ENCODE measurements around the gene MAPRE2.
"Not testable (repeated sequence)": the region's sequence is repeated elsewhere in the genome, so short reads cannot be mapped to it uniquely, and the experiment has no call there.

The MAPRE2 gene

DNA sequence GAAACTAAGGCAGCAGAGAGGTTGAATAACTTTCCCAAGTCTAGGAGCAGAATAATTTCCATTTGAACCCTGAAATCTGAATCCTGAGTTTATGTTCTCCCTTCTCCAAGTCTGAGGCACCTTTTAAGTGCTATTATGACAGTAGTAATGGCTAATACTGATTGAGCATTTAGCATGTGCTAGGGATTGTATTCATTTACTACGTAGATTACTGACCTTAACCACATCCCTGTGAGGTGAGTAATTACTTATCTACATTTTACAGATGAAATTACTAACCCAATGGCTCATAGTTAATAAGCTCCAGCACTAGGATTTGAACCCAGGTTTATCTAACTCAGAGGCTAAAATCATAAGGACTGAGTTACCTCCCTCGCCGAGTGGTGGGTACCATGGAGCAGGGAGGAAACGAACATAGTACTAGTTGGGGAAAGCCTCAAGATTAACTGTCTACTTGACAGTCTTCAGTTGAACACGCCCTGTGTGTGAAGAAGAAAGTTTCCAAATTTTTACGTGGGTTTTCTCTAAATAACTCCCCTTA is 93.0 kb downstream of the MAPRE2 start:
- Mint-ChIP-seq H3K4me1 (no peaks in the 10 kb centered on the region), H3K9me3 (no peaks in the 10 kb centered on the region), H3K27me3 (no peaks in the 10 kb centered on the region), H3K27ac (no peak overlapping the region), H3K4me3 (no peak overlapping the region)
- peak; percentile 50 for ATAC-seq
- DNase-seq = no peak

DNA sequence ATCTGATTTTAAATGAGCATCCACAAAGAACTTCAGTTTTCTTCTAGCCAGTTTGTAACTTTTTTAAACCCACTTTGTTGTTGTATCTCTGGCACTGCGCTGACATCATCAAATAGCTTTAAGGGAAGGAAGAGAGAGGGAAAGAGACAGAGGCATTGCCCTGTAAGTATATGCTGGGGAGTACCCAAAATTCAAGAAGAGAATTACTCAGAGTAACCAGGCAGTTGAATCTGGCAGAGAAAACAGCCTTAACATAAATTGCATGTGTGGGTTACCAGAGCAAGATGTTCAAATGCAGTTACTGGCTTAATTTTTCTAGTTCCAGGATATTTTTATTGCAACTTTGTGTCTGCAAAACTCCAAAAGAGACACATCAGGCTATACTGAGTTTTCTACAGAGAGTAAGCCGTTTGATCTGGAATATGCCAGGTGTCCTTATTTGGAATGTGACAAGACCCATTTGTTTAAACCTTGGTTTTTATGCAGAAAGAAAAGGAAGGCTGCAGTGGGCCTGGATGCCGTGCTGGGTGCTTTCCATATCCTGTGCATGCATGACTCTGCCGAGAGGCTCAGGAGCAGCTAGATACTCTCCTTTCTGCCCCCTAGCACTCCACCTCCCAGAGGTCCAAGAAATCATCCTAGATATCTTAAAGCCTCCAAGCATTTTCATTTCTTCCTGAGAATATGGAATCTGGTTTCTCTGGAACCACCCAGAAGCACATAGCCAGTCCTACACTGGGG is 93.7 kb downstream of the MAPRE2 start:
- Mint-ChIP-seq H3K4me1 (peaks cover 1% of the 10 kb centered on the region), H3K9me3 (no peaks in the 10 kb centered on the region), H3K4me3 (no peak overlapping the region), H3K27me3 (no peaks in the 10 kb centered on the region), H3K27ac (no peak overlapping the region)
- ATAC-seq (no peak), DNase-seq (no peak)

DNA sequence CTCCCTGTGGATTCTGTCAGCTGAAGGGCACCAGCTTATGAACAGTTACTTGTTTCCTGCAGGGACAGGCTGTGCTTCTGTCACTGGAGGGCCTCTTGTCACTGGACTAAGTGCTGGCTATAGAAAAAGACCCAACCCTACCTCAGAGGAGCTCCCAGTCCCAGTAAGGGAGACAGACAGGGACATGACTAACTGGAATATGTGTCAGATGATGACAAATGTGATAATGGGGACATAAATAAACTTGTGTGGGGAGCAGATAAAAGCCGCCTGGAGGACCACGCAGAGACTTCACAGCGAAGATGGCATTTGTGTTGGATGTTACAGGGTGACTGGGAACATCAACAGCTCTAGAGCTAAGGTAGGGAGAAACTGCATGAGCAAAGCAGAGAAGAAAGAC is 95.0 kb downstream of the MAPRE2 start:
- Mint-ChIP-seq H3K4me1 (peaks cover 14% of the 10 kb centered on the region), H3K27me3 (no peaks in the 10 kb centered on the region), H3K9me3 (no peaks in the 10 kb centered on the region), H3K27ac (no peak overlapping the region), H3K4me3 (no peak overlapping the region)
- DNase-seq (no peak), ATAC-seq (no peak)

DNA sequence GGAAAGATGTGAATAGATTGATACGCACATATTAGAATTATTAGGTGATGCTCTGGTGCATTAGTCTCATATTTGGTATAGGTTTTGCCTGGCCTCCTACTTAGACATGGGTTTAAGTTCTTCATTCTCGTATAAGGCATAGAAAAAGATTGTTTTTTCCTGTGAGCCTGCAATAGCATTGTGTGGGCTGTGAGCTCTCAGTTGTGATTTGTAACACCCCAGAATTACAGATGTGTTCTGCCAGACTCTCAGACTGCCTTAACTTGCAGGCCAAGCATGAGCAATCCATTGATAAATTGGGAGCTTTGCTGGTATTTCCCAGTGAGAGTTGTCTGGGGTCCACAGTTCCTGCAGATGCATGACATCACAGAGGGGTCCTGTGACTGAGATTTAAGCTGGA is 95.7 kb downstream of the MAPRE2 start:
- Mint-ChIP-seq H3K9me3 (no peaks in the 10 kb centered on the region), H3K4me1 (peaks cover 19% of the 10 kb centered on the region), H3K4me3 (no peak overlapping the region), H3K27me3 (no peaks in the 10 kb centered on the region), H3K27ac (peak overlapping the region in 1 of 2 donors; percentile 53)
- DNase-seq = no peak
- no peak for ATAC-seq

GRCh38 chr18:35137632-35138031 is 96.4 kb downstream of the MAPRE2 start:
- H3K4me3 Mint-ChIP-seq = no peak overlapping the region
- peaks cover 23% of the 10 kb centered on the region for H3K4me1 Mint-ChIP-seq
- no peak for DNase-seq
- no peak for ATAC-seq
- no peak overlapping the region for H3K27ac Mint-ChIP-seq
- H3K9me3 Mint-ChIP-seq = no peaks in the 10 kb centered on the region
- H3K27me3 Mint-ChIP-seq = no peaks in the 10 kb centered on the region

DNA sequence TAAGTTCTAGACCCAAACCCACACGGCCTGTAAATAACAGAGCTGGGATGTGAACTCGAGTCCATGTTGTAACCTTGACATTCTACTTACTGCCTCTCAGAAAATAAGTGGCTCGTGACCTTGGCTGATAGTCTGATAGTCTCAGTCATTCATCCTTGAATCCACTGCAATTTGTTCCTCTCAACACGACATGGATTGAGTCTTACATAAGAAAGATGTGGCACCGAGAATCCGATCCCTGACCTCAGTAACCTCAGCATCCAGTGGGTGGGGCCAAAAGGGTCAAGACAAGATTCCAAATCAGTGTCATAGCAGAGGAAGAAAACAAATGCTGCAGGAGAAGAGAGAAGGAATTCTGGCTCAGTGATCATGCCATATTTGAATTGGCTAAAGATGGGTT is 97.6 kb downstream of the MAPRE2 start:
- no peak for DNase-seq
- ATAC-seq = no peak
- no peak overlapping the region for H3K4me3 Mint-ChIP-seq
- H3K9me3 Mint-ChIP-seq = no peaks in the 10 kb centered on the region
- peaks cover 23% of the 10 kb centered on the region for H3K4me1 Mint-ChIP-seq
- H3K27me3 Mint-ChIP-seq = no peaks in the 10 kb centered on the region
- peak overlapping the region in 1 of 2 donors; percentile 6 for H3K27ac Mint-ChIP-seq

DNA sequence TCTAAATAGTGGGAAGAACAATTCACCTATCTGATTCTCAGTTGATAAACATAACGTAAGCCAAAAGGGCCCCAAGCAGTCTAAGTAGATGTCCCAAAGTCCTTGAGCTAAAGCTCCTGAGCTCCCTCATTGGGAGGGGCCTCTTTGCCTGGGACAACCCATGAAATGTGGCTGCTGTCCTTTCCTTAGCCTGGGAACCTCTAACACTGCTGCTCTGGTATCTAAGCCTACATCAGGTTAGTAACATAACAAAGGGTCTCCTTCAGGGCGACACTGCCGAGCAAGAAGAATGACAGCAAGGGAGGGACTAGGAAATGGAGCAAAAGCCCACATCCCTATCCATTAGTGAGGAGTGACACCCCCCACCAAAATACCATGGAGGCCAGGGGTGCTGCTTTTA is 98.3 kb downstream of the MAPRE2 start:
- Mint-ChIP-seq H3K4me3 (no peak overlapping the region), H3K4me1 (peaks cover 23% of the 10 kb centered on the region), H3K9me3 (no peaks in the 10 kb centered on the region), H3K27ac (no peak overlapping the region), H3K27me3 (no peaks in the 10 kb centered on the region)
- no peak for ATAC-seq
- no peak for DNase-seq

DNA sequence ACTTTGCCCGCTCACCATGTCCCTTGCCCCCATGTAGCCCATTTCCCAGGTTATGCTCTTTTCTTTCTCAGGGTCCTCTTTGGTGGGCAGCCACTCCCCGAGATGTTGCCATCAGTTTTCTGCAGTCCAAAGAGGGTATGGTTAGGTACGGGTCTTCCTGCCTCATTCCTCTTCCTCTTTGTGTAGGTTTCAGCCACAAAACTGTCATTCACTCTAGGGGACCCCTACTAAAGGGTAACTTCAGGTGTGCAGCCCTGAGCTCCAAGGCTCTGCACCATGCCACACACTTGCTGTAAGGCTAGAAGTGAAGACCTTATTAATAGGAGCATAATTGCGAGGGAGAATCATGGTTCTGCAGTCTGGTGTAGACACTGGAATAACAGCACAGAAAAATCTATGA is 99.9 kb downstream of the MAPRE2 start:
- no peak for ATAC-seq
- no peaks in the 10 kb centered on the region for H3K9me3 Mint-ChIP-seq
- peak overlapping the region in 1 of 2 donors; percentile 36 for H3K27ac Mint-ChIP-seq

GRCh38 chr18:35141567-35142274 is 100.5 kb downstream of the MAPRE2 start:
- no peak for ATAC-seq
- DNase-seq = no peak
- Mint-ChIP-seq H3K4me3 (no peak overlapping the region), H3K27me3 (no peaks in the 10 kb centered on the region), H3K4me1 (peaks cover 23% of the 10 kb centered on the region), H3K9me3 (no peaks in the 10 kb centered on the region), H3K27ac (peak overlapping the region in 1 of 2 donors; percentile 29)

More for the DNA sequence above, 99.9 kb downstream of the MAPRE2 start:
- H3K4me3 Mint-ChIP-seq = no peak overlapping the region
- no peak for DNase-seq
- H3K4me1 Mint-ChIP-seq = peaks cover 23% of the 10 kb centered on the region
- H3K27me3 Mint-ChIP-seq = no peaks in the 10 kb centered on the region

DNA sequence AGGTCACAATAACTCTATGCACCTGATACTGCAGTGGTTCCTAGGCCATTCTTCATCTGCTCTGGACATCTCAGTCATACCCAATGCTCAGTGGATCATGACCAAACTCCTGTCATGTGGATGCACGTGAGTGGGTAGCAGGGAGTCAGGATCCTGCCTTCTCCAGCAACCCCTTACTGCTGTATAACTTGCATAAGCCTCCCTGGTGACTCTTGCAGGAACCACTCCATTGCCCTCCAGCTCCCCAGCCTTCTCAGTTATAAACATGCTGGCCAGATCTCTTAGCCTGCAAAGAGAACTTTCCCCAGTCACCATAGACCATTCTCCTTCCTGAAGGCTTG is 101.0 kb downstream of the MAPRE2 start:
- DNase-seq = no peak
- no peak for ATAC-seq
- Mint-ChIP-seq H3K27me3 (no peaks in the 10 kb centered on the region), H3K4me3 (no peak overlapping the region), H3K9me3 (no peaks in the 10 kb centered on the region), H3K4me1 (peaks cover 23% of the 10 kb centered on the region), H3K27ac (peak overlapping the region in 1 of 2 donors; percentile 43)

GRCh38 chr18:35143622-35144596 is 102.7 kb downstream of the MAPRE2 start:
- ATAC-seq (peak; percentile 66), DNase-seq (peak; percentile 20 to 22)
- H3K27me3 Mint-ChIP-seq = no peaks in the 10 kb centered on the region
- H3K9me3 Mint-ChIP-seq = peaks cover 5 to 10% of the 10 kb centered on the region in 2 donors
- H3K4me1 Mint-ChIP-seq = peaks cover 23% of the 10 kb centered on the region
- H3K27ac Mint-ChIP-seq = no peak overlapping the region
- H3K4me3 Mint-ChIP-seq = no peak overlapping the region

- no peak for DNase-seq
- H3K4me3 Mint-ChIP-seq = no peak overlapping the region
- no peak overlapping the region for H3K27ac Mint-ChIP-seq
- H3K9me3 Mint-ChIP-seq = peaks cover 13 to 18% of the 10 kb centered on the region in 2 donors
- H3K4me1 Mint-ChIP-seq = peaks cover 23% of the 10 kb centered on the region
- ATAC-seq = no peak
- H3K27me3 Mint-ChIP-seq = no peaks in the 10 kb centered on the region
Observed at GRCh38 chr18:35144698-35145097, 103.5 kb downstream of the MAPRE2 start.

- ATAC-seq, H3K27ac Mint-ChIP-seq, H3K27me3 Mint-ChIP-seq, DNase-seq, H3K4me3 Mint-ChIP-seq: not testable (repeated sequence)
- H3K9me3 Mint-ChIP-seq = peaks cover 15 to 20% of the 10 kb centered on the region in 2 donors
- peaks cover 14% of the 10 kb centered on the region for H3K4me1 Mint-ChIP-seq
Observed at GRCh38 chr18:35150195-35150594, 109.0 kb downstream of the MAPRE2 start.

DNA sequence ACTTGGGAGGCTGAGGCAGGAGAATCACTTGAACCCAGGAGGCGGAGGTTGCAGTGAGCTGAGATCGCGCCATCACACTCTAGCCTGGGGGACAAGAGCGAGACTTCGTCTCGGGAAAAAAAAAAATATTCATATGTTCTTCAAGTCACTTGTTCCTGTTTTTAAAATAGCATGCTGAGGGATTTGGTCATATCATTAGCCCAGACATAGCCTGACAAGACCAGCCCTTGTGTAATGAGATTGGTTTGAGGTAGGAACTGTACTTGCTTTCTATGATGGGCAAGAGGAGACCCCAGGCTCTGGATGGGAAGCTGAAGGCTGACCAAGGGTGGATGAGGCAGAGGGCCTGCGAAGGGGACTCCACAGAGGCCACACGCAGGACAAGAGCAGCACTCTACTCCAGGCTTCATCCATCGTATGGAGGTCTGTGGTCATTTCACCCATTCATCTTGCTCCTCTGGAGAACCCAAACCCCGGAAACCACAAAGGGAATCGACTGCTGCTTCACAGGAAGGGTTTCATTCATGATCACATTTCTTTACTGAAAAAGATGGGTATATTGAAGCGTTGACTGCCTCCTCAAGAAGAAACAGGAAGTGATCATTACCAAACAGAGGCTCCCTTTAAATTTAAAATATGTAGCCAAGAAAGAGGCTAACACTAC is 112.5 kb downstream of the MAPRE2 start:
- Mint-ChIP-seq H3K27me3 (no peaks in the 10 kb centered on the region), H3K9me3 (peaks cover 12% of the 10 kb centered on the region in 2 donors), H3K4me3 (no peak overlapping the region), H3K27ac (peak overlapping the region; percentile 14 to 88), H3K4me1 (peaks cover 27% of the 10 kb centered on the region)
- DNase-seq = no peak
- peak; percentile 39 for ATAC-seq
